GM12864 (cell line): Measurements from ENCODE around the gene PRELP.

ENCODE experiments used
- DNase-seq: peaks from one replicate; pipeline ENCODE4 v3.0.0-alpha.2; 2011; ENCODE audit warnings: low read depth
- H3K4me3 ChIP-seq: 2 replicates; pipeline ENCODE4 v1.5.1; 2011; ENCODE audit warnings: mild to moderate bottlenecking, low read depth, low read length, control low read depth
- TF ChIP-seq, protein P1 (sequence below): IDR thresholded peaks from 2 replicates; pipeline ENCODE4 v1.5.1; 2011; ENCODE audit warnings: low read depth, mild to moderate bottlenecking, moderate library complexity, low read length, control low read depth, inconsistent platforms; ENCODE audit errors: missing control alignments

Gene PRELP

DNA sequence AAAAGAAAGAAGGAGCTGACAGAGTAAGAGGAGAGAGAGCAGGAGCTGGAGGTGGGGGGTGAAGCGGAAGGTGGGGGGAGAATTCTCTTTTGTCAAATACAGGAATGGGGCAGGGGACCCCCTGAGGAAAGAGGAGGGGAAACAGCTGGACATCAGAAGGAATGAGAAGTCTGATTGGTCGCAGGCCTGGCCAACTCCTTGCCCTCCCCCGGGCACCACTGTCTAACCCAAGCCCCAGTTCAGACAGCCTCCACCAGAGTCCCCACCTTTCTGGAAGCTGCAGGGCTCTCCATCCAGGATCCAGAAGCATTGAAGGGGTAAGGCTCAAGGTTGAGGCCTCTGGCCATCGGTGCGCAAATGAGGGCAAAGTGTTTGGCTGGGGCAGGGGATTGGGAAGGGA is 18.3 kb downstream of the PRELP start, which contains the start of gene OPTC:
OPTC (plus strand) TSS at position 253 of the 400 bp plus-strand sequence. CDS start 1,853 bp downstream, outside the sequence.
- TF ChIP-seq, protein P1, sequence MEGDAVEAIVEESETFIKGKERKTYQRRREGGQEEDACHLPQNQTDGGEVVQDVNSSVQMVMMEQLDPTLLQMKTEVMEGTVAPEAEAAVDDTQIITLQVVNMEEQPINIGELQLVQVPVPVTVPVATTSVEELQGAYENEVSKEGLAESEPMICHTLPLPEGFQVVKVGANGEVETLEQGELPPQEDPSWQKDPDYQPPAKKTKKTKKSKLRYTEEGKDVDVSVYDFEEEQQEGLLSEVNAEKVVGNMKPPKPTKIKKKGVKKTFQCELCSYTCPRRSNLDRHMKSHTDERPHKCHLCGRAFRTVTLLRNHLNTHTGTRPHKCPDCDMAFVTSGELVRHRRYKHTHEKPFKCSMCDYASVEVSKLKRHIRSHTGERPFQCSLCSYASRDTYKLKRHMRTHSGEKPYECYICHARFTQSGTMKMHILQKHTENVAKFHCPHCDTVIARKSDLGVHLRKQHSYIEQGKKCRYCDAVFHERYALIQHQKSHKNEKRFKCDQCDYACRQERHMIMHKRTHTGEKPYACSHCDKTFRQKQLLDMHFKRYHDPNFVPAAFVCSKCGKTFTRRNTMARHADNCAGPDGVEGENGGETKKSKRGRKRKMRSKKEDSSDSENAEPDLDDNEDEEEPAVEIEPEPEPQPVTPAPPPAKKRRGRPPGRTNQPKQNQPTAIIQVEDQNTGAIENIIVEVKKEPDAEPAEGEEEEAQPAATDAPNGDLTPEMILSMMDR = no peak
- no peak for DNase-seq
- H3K4me3 ChIP-seq = no peak within 1 kb of the TSS

DNA sequence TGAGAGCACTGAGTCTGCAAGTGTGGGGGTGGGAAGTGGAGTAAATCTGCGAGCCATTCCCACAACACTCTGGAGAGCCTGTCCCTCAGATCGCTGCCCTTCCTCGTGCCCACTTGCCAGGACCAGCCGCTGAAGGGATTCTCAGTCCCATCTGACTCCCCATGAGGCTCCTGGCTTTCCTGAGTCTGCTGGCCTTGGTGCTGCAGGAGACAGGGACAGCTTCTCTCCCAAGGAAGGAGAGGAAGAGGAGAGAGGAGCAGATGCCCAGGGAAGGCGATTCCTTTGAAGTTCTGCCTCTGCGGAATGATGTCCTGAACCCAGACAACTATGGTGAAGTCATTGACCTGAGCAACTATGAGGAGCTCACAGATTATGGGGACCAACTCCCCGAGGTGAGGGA is 20.2 kb downstream of the PRELP start:
- TF ChIP-seq, protein P1 = no peak
- no peak overlapping the region for H3K4me3 ChIP-seq
- no peak for DNase-seq

DNA sequence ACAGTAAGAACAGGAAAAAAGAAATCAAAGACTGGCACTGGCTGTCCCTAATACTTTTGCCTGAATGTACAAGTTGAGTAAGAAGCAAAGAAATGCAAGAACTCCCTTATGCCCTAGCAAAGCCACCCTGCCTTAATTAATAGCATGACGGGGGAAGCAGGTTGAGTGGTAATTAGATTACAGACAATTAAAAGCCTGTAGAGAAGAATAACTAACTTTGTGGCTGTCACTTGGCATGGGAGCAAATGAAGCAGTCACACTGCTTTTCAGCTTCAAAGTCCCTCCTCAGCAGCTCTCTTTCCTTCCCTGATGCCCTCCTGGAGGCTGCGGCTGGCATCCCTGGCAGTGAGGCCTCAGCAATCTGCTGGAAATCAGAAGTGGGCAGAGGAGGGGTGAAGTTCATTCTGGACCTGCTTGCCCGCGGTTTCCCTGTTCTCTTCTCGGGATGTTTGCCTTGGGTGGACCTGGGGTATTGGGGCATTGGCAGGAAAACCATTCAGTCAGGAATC is 21.7 kb downstream of the PRELP start:
- DNase-seq = no peak
- no peak overlapping the region for H3K4me3 ChIP-seq
- TF ChIP-seq, protein P1 = no peak

DNA sequence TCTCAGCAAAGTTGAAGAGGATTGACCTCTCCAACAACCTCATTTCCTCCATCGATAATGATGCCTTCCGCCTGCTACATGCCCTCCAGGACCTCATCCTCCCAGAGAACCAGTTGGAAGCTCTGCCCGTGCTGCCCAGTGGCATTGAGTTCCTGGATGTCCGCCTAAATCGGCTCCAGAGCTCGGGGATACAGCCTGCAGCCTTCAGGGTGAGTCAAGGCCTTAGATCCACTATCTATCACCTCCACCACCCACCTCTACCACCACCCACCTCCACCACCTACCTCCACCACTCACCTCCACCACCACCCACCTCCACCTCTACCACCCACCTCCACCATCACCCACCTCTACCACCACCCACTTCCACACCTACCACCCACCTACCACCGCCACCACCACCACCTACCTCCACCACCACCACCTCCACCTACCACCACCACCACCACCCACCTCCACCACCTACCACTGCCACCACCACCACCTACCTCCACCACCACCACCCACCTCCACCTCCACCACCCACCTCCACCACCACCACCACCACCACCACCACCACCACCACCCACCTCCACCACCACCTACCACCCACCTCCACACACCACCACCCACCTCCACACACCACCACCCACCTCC is 24.2 kb downstream of the PRELP start:
- DNase-seq = no peak
- no peak overlapping the region for H3K4me3 ChIP-seq
- TF ChIP-seq, protein P1 = no peak

DNA sequence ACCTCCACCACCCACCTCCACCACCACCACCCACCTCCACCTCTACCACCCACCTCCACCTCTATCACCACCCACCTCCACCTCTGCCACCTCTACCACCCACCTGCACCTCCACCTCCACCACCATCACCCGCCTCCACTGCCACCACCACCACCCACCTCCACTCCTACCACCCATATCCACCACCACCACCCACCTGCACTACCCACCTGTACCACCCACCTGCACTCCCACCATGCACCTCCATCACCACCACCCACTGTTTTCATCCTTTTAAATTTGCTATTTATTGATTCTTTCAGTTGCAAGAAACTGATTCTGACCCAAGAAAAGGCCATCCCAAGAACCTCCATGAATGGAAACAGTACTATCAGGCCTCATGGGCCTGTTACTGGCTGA is 24.7 kb downstream of the PRELP start:
- TF ChIP-seq, protein P1 = no peak
- no peak for DNase-seq
- no peak overlapping the region for H3K4me3 ChIP-seq

DNA sequence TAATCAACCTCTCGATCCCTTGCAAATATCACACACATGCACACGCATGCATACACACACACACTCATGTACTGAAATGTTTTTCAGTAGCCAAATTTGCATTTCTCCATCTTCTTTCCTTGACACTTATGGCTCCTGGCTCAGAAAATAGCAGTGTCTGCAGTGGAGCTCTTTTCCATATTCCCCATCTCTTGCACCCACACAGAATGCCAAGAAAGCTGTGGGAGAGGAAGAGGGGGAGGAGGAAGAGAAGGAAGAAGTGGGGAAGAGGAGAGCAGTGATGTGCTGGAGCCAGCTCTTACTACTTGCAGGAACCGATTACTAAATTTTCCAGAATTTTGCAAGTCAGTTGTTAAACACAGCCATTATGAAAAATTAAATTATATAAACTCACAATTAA is 28.2 kb downstream of the PRELP start:
- no peak overlapping the region for H3K4me3 ChIP-seq
- DNase-seq = no peak
- TF ChIP-seq, protein P1 = no peak
